GM23338 (cell line): ENCODE data around the gene THADA. TPM values are rescaled to one million over a fixed set of nuclear protein-coding genes. Genes with fewer than 3 reads are reported as not detected.

Experiments used
- ATAC-seq: fragments of 200-7000 bp; cut with Tn5 transposase; 3 replicates; pipeline ENCODE4 v1.9.1; 2020
- DNase-seq: peaks from one replicate; pipeline ENCODE4 v3.0.0-alpha.2; 2015; ENCODE audit warnings: low spot score
- H2AFZ ChIP-seq: fragments of 200-600 bp; sonication (generic); 2 replicates; pipeline ENCODE4 v1.8.0; 2016; ENCODE audit warnings: antibody characterized with exemption, mild to moderate bottlenecking, moderate library complexity
- H3F3A ChIP-seq: fragments of 200-600 bp; sonication (generic); replicated peaks from 2 replicates; pipeline ENCODE4 v1.8.0; 2017; ENCODE audit warnings: antibody characterized with exemption, mixed run types, low read depth
- H3K27ac ChIP-seq: fragments of 200-600 bp; sonication (generic); 2 replicates; pipeline ENCODE4 v1.6.1; 2016; ENCODE audit warnings: low read depth
- H3K27me3 ChIP-seq: fragments of 200-600 bp; sonication (generic); 2 replicates; pipeline ENCODE4 v1.8.0; 2016; ENCODE audit warnings: mild to moderate bottlenecking, mixed run types, moderate library complexity; ENCODE audit not compliant: insufficient read depth
- H3K36me3 ChIP-seq: fragments of 200-600 bp; sonication (generic); 2 replicates; pipeline ENCODE4 v1.8.0; 2016; ENCODE audit warnings: mild to moderate bottlenecking; ENCODE audit not compliant: insufficient read depth
- H3K4me1 ChIP-seq: fragments of 200-600 bp; sonication (generic); 2 replicates; pipeline ENCODE4 v1.8.0; 2016; ENCODE audit warnings: mild to moderate bottlenecking, moderate library complexity; ENCODE audit not compliant: insufficient read depth
- H3K4me2 ChIP-seq: fragments of 200-600 bp; sonication (generic); 2 replicates; pipeline ENCODE4 v1.7.1; 2017; ENCODE audit warnings: mixed run types
- H3K4me3 ChIP-seq: fragments of 200-600 bp; sonication (generic); 2 replicates; pipeline ENCODE4 v1.6.1; 2016; ENCODE audit warnings: mixed run types
- H3K79me2 ChIP-seq: fragments of 200-600 bp; sonication (generic); replicated peaks from 2 replicates; pipeline ENCODE4 v1.8.0; 2017; ENCODE audit warnings: mild to moderate bottlenecking; ENCODE audit not compliant: insufficient read depth
- H3K9me2 ChIP-seq: fragments of 200-600 bp; sonication (generic); 2 replicates; pipeline ENCODE4 v1.8.0; 2017; ENCODE audit not compliant: insufficient read depth
- H4K20me1 ChIP-seq: fragments of 200-600 bp; sonication (generic); replicated peaks from 2 replicates; pipeline ENCODE4 v1.8.0; 2017; ENCODE audit warnings: mild to moderate bottlenecking; ENCODE audit not compliant: insufficient read depth
- H3K27ac Mint-ChIP-seq: 2 replicates; pipeline ENCODE4 v1.8.0; 2020; ENCODE audit warnings: inconsistent platforms, mild to moderate bottlenecking, moderate library complexity, mixed read lengths
- H3K27me3 Mint-ChIP-seq: 3 replicates; pipeline ENCODE4 v1.8.0; 2022; ENCODE audit warnings: low read depth, mild to moderate bottlenecking, moderate library complexity, mixed read lengths, inconsistent platforms; ENCODE audit not compliant: insufficient read depth, poor library complexity
- H3K36me3 Mint-ChIP-seq: 3 replicates; pipeline ENCODE4 v1.8.0; 2021; ENCODE audit warnings: low read depth, mild to moderate bottlenecking, inconsistent platforms, moderate library complexity, mixed read lengths
- H3K4me1 Mint-ChIP-seq: 3 replicates; pipeline ENCODE4 v1.8.0; 2020; ENCODE audit warnings: mild to moderate bottlenecking, inconsistent platforms, mixed read lengths
- H3K4me3 Mint-ChIP-seq: 3 replicates; pipeline ENCODE4 v1.8.0; 2021; ENCODE audit warnings: moderate library complexity, mild to moderate bottlenecking, inconsistent platforms, mixed read lengths
- H3K9me3 Mint-ChIP-seq: 3 replicates; pipeline ENCODE4 v1.8.0; 2020; ENCODE audit warnings: moderate library complexity, mild to moderate bottlenecking, inconsistent platforms, mixed read lengths
- CREB1 ChIP-seq: fragments of 250-450 bp; sonication (Bioruptor Pico); IDR thresholded peaks from 2 replicates; pipeline ENCODE4 v1.5.0; 2020; ENCODE audit warnings: low read depth, mild to moderate bottlenecking, moderate library complexity
- CTCF ChIP-seq, 2 experiments: fragments of 200-600 bp in 1 of 2; sonication (generic) in 1 of 2; conservative IDR thresholded peaks; 2 replicates each; pipeline versions ENCODE4 v1.5.1 to v1.6.1; 2016 to 2017; ENCODE audit warnings: antibody characterized with exemption in 2 of 2, low read depth in 2 of 2, mild to moderate bottlenecking in 2 of 2, moderate library complexity in 1 of 2
- EZH2 ChIP-seq: fragments of 200-600 bp; sonication (generic); IDR thresholded peaks from one replicate; pipeline ENCODE4 v1.8.0; 2017; ENCODE audit warnings: antibody characterized with exemption, mild to moderate bottlenecking, low read depth; ENCODE audit not compliant: unreplicated experiment
- EZH2phosphoT487 ChIP-seq: fragments of 200-600 bp; sonication (generic); IDR thresholded peaks from one replicate; pipeline ENCODE4 v1.8.1; 2018; ENCODE audit warnings: antibody characterized with exemption; ENCODE audit not compliant: unreplicated experiment
- JUNB ChIP-seq: IDR thresholded peaks from one replicate; pipeline ENCODE4 v1.6.1; 2016; ENCODE audit warnings: antibody characterized with exemption; ENCODE audit not compliant: unreplicated experiment
- NANOG ChIP-seq: IDR thresholded peaks from 2 replicates; pipeline ENCODE4 v1.6.1; 2016; ENCODE audit warnings: antibody characterized with exemption, borderline replicate concordance
- POLR2AphosphoS5 ChIP-seq: IDR thresholded peaks from 2 replicates; pipeline ENCODE4 v1.6.1; 2016; ENCODE audit warnings: antibody characterized with exemption, low read depth
- REST ChIP-seq: IDR thresholded peaks from one replicate; pipeline ENCODE4 v1.6.1; 2018; ENCODE audit warnings: antibody characterized with exemption; ENCODE audit not compliant: unreplicated experiment
- STAT1 ChIP-seq: IDR thresholded peaks from one replicate; pipeline ENCODE4 v1.6.1; 2016; ENCODE audit warnings: antibody characterized with exemption; ENCODE audit not compliant: unreplicated experiment
- ZNF114 ChIP-seq: fragments of 250-450 bp; sonication (Bioruptor Pico); IDR thresholded peaks from 2 replicates; pipeline ENCODE4 v1.5.0; 2020; ENCODE audit warnings: mild to moderate bottlenecking, moderate library complexity
- ZNF331 ChIP-seq: fragments of 250-450 bp; sonication (Bioruptor Pico); IDR thresholded peaks from 2 replicates; pipeline ENCODE4 v1.5.0; 2020; ENCODE audit warnings: low read depth, mild to moderate bottlenecking, moderate library complexity
- ZNF462 ChIP-seq: fragments of 250-450 bp; sonication (Bioruptor Pico); IDR thresholded peaks from 2 replicates; pipeline ENCODE4 v1.5.0; 2020; ENCODE audit warnings: mild to moderate bottlenecking, moderate library complexity
- polyA plus RNA-seq: library from polyadenylated mRNA; unstranded; fragments of >200 nt; fragmentation: Nextera tagmentation; extraction: Ambion mirVana; gene quantifications from 2 replicates; pipeline ENCODE4 v1.2.1, GENCODE V29; 2016
- total RNA-seq: library from RNA; depleted of rRNA; stranded (reverse); fragments of >200 nt; shearing (Covaris generic); gene quantifications from 2 replicates; pipeline ENCODE4 v1.2.3, GENCODE V29; 2014
- TF ChIP-seq, protein P1 (sequence below): IDR thresholded peaks from 2 replicates; pipeline ENCODE4 v1.6.1; 2016; ENCODE audit warnings: antibody characterized with exemption

Gene THADA
- total and polyA plus RNA-seq, 2 experiments from 2014 or later = 17.0 to 30.7 TPM

DNA sequence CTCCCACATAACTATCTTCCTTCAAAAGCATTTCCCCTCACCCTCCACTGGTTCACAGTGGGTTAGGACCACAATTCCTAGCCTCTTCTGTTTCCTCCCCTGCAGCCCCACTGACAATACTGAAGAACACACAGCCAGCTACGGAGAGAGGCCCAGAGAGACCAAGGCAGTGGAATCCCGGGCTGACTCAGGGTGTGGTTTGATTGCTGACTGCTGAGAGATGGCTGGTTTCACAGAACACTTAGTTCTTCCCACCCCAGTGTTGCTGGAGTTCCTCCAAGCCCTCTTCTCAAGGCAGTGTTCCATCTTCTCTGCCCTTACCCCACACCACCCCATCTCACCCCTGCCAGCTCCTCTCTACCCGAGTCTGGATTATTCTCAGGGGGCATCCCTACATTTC is 326.1 kb downstream of the THADA start:
- H3K27ac Mint-ChIP-seq = peak overlapping the region; percentile 49; the same call in 1 of the 2 replicates
- Histone ChIP-seq H3K9me2 (no peaks in the 10 kb centered on the region), H3K4me3 (no peak overlapping the region), H3K27me3 (no peaks in the 10 kb centered on the region), H3K4me2 (no peak overlapping the region), H3K4me1 (peaks cover 3% of the 10 kb centered on the region; the same call in 1 of the 2 replicates), H2AFZ (no peak overlapping the region), H3K79me2 (no peaks in the 10 kb centered on the region), H4K20me1 (no peaks in the 10 kb centered on the region), H3K27ac (no peak overlapping the region), H3F3A (0 out of 2 replicates have a peak, but pooled peaks cover 3% of the 10 kb centered on the region), H3K36me3 (no peaks in the 10 kb centered on the region)
- no peak for ATAC-seq
- peaks cover 5% of the 10 kb centered on the region for H3K27me3 Mint-ChIP-seq
- H3K9me3 Mint-ChIP-seq = no peaks in the 10 kb centered on the region
- H3K36me3 Mint-ChIP-seq = no peaks in the 10 kb centered on the region
- TF ChIP-seq ZNF462 = no peak
- TF ChIP-seq NANOG = no peak
- no peak for TF ChIP-seq EZH2
- no peak for TF ChIP-seq ZNF114
- TF ChIP-seq CREB1 (CRISPR knock-in tag) = no peak
- TF ChIP-seq ZNF331 (CRISPR knock-in tag) = no peak
- TF ChIP-seq, protein P1, sequence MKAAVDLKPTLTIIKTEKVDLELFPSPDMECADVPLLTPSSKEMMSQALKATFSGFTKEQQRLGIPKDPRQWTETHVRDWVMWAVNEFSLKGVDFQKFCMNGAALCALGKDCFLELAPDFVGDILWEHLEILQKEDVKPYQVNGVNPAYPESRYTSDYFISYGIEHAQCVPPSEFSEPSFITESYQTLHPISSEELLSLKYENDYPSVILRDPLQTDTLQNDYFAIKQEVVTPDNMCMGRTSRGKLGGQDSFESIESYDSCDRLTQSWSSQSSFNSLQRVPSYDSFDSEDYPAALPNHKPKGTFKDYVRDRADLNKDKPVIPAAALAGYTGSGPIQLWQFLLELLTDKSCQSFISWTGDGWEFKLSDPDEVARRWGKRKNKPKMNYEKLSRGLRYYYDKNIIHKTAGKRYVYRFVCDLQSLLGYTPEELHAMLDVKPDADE = no peak
- TF ChIP-seq CTCF (conservative IDR thresholded peaks at IDR 0.05; ENCODE audit: low read depth in 2 of 2) = no peak
- no peak for TF ChIP-seq POLR2AphosphoS5
- TF ChIP-seq REST = no peak
- no peak for TF ChIP-seq EZH2phosphoT487
- TF ChIP-seq STAT1 = no peak
- no peak for TF ChIP-seq JUNB
- H3K4me3 Mint-ChIP-seq = no peak overlapping the region
- no peak for DNase-seq
- peaks cover 37% of the 10 kb centered on the region for H3K4me1 Mint-ChIP-seq
